ENCODE data around the gene BIN1. TPM values are rescaled to one million over a fixed set of nuclear protein-coding genes. Genes with fewer than 3 reads are reported as not detected.
A peak's percentile ranks its signal among the peaks of the same experiment; 100 is the strongest.
"Not testable (repeated sequence)": the region's sequence is repeated elsewhere in the genome, so short reads cannot be mapped to it uniquely, and the experiment has no call there.

The BIN1 gene
- polyA plus RNA-seq, 1 donor = 988 TPM

DNA sequence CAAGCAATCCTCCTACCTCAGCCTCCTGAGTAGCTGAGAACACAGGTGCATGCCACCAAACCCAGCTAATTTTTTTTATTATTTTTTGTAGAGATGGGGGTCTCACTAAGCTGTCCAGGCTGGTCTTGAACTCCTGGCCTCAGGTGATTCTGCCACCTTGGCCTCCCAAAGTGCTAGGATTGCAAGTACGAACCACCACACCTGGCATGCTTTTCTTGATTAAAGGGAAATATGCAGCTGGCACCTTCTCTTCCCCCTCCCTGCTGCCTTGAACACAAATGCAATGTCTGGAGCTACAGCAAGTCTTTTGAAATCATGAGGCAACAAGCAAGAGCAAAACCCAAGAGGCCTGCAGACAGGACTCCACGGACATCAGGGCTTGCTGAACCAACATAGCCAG, 26.8 kb upstream of the BIN1 start:
- DNase-seq (ENCODE audit: low read depth) = no peak

GRCh38 chr2:127130421-127130820, 23.5 kb upstream of the BIN1 start:
- DNase-seq (ENCODE audit: low read depth) = no peak

GRCh38 chr2:127129937-127130336, 23.0 kb upstream of the BIN1 start:
- no peak for DNase-seq (ENCODE audit: low read depth)

DNA sequence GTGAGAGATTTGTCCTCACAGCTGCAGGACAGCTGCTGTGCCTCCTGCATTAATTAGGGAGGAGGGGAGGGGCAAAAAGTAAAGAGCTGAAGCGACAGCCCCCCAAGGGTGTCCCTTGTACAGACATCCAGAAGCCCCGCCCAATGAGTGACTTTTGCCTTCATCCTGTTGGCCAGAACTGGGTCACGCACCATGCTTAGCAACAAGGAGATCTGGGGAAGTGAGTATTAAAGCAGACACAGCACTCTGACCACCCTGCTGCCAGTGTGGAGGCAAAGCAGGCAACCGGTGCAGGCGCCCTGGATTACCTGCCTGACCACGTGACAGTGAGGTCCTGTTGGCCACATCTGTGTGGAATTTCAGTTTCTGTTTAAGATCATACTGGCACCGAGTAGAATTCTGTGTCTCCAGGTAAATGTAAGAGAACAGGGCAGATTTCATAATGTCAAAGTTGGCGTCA, 21.5 kb upstream of the BIN1 start:
- no peak for DNase-seq (ENCODE audit: low read depth)

DNA sequence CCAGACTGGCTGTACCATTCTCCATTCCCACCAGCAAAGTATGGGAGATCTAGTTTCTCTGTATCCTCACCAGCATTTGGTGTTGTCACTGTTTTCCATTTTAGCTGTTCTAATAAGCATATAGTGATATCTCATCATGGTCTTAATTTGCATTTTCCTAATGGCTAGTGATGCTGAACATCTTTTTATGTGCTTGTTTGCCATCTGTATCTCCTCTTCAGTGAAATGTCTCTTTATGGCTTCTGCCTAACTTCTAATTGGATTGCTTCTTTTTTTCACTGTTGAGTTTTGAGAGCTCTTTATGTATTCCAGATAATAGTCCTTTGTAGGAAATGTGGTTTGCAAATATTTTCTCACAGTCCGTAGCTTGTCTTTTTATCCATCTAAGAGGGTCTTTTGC, 18.9 kb upstream of the BIN1 start:
- DNase-seq (ENCODE audit: low read depth) = no peak

DNA sequence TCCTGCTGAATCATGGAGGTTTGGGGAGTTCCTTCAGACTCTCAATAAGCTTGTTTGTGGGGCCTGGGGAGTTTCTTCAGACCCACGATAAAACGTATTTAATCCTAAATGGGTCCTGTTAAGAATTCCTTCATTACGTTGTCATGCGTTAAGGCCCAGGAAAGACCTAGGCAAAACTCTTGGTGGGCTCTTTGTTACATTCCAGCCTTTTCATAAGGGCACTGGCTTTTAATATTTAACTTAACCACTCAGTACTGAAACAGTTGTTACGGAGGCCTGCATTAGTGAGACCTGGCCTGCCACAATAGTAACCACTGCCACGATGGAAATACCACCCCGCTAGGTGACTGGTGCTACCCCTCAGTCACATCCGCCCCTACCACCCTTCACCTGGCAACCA, 17.5 kb upstream of the BIN1 start:
- DNase-seq (ENCODE audit: low read depth) = no peak

DNA sequence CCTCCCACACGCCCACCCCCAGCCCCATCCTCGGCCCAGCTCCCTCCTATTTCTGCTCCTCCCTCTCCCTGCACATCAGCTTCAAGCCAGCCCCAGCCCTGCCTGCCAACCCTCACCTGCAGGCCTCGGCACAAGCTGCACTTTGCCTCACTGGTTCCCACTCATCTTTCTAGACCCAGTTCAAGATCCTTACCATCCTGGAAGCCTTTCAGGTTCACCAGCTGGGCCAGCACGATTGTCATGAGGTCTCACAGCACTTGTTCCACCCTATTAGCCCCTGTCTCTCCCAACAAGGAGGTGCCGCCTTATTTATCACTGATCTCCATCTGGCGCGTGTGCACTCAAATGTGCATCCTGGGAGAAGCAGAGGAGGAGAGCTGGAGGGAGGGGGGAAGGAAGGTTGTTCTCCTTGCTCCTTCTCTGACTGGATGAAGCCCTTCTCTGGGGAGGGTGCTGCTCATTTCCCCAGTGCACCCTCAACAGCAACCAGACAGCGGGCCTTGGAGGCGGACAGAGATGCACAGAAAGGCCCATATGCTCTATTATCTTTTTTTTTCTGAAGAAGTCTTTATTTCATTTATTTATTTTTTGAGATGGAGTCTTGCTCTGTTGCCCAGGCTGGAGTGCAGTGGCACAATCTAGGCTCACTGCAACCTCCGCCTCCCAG, 15.5 kb upstream of the BIN1 start:
- DNase-seq (ENCODE audit: low read depth) = no peak

GRCh38 chr2:127121776-127122176, 14.8 kb upstream of the BIN1 start:
- peak; percentile 89 for DNase-seq (ENCODE audit: low read depth)

GRCh38 chr2:127121353-127121752, 14.4 kb upstream of the BIN1 start:
- DNase-seq (ENCODE audit: low read depth) = no peak

GRCh38 chr2:127120408-127120807, 13.5 kb upstream of the BIN1 start:
- not testable (repeated sequence) for DNase-seq (ENCODE audit: low read depth)

DNA sequence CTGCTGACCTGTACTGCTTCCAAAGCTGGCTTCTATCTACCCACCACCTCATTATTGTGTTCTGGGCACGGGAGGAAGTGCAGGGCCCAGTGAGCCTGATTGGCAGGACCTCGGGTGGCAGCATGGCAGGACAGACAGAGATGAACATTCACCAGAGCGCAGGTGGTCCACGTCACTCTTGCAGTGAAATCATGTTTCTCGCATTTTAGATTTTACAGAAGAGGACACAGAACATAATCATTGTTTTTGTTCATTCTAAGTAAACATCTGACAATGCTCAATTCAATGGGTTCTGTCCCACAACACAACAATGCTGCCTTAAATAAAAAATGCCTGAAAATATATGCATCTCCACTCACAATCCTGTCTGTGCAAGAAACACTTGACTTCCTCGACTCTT, 11.5 kb upstream of the BIN1 start:
- no peak for DNase-seq (ENCODE audit: low read depth)

- no peak for DNase-seq (ENCODE audit: low read depth)
Measured at GRCh38 chr2:127118038-127118437, 11.1 kb upstream of the BIN1 start.

DNA sequence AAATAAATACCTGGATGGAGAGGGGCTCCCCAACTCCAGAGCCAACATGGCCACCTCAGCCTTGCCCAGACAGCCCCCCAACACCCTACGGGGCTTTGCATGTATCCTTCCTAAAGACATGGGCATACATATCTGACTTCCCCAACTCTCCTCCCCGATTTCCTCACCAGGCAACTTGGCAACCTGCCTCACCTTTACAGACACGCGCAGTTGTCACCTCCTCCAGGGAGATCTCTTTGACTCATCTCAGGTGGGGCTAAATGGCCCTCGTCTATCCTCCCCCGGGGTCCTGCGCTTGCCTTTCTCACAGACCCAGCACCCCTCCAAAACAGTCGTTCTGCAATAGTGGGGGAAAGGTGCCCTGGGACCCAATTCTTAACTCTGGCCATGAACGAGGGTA, 10.6 kb upstream of the BIN1 start:
- DNase-seq (ENCODE audit: low read depth) = no peak

DNA sequence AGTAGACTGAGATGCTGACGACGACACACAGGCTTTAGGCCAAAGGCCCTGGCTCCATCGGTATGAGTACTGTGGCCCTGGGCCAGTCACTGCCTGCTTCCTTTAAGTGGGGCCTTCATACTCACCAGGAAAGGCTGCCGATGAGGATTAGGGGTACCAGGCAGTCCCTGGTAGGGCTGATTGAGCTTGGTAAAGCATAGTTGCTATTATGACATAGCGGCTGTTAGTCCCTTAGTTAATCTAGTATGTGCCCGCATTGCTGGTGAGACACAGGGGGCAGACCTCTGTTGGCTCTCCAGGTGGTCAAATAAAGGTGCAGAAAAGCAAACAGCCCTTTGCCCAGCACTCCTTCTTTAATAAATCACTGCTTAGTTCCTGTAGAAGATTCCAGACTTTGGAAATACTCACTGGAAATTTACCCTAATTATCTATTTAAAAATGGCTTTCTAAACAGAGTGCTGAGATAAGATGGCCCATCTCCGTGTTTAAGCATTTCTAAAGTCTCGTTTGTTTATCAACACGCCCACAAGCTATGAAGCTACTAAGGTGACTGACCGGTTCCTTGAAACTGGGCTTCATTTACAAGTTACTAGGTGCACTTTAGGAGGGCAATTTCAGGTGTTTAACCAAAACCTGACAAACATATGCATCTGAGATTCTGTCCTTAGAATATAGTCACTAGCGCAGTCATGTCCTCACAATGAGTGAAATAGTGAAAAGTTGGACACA, 8.7 kb upstream of the BIN1 start:
- no peak for DNase-seq (ENCODE audit: low read depth)

GRCh38 chr2:127110985-127111384, 4.0 kb upstream of the BIN1 start:
- DNase-seq (ENCODE audit: low read depth) = no peak

- no peak for DNase-seq (ENCODE audit: low read depth)
Measured at GRCh38 chr2:127108090-127108523, 1.2 kb upstream of the BIN1 start.

DNA sequence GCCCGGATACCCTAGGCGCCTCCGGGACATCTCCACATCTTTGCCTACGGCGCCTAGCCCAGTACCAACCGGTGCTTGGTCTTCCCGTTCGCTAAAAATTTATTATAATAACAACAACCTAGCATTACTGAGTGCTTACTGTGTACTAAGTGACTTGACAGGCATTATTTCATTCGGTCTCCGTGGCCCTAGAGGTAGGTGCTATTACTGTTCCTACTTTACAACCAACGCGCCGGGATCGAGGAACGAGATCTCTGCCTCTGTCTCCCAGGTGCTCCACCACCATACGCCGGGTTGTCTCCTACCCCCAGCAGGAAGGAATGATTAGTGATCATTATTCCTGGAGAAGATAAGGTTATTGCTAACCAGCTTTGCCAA, 657 bp upstream of the BIN1 start:
- no peak for DNase-seq (ENCODE audit: low read depth)

GRCh38 chr2:127106457-127106990, 430 bp downstream of the BIN1 start:
- no peak for DNase-seq (ENCODE audit: low read depth)

- DNase-seq (ENCODE audit: low read depth) = no peak
Measured at GRCh38 chr2:127105656-127106456, 1.1 kb downstream of the BIN1 start.

- no peak for DNase-seq (ENCODE audit: low read depth)
Measured at GRCh38 chr2:127104881-127105655, 1.9 kb downstream of the BIN1 start.

DNA sequence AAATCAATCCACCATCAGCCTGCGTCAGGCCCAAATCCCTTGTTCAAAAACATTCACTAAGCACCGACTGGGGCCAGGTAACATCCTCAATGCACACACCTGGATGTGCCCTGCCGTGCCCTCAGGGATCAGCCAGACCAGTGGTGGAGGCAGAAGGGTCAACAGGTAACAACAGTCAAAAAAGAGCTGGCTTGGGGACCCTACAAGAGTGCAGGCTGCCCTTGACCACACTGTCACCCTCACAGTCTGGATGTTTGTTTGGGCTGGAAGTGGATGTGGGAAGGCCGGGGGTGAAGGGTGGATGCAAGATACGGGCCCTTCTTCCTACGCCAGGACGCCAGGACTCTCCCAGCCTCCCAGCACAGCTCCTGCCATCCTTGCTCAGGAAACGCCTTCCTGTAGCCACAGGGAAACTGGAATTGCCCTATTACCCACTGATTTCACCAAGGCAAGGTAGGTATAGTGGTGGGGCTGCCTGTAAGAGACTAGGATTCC, 2.7 kb downstream of the BIN1 start:
- no peak for DNase-seq (ENCODE audit: low read depth)

Measured in forelimb muscle (tissue), 1 donor.